ENCODE data around the gene NUDC. TPM values are rescaled to one million over a fixed set of nuclear protein-coding genes. Genes with fewer than 3 reads are reported as not detected.

NUDC gene
- total and polyA plus RNA-seq, 2 of the 13 experiments (the other 11 are each of a cell fraction or from before 2014, with no cell fraction given): 34.7 to 104 TPM

GRCh38 chr1:26907071-26907917 lies 14.2 kb upstream of the NUDC start (continued):
- TF ChIP-seq PRDM10 (CRISPR knock-in tag; IDR thresholded peaks at IDR 0.05; ENCODE audit: low read depth) (no peak), MAX (IDR thresholded peaks at IDR 0.05) (no peak), ZBTB26 (CRISPR knock-in tag; IDR thresholded peaks at IDR 0.05; ENCODE audit: borderline replicate concordance) (peak; percentile 77; the same call in 1 of the 2 replicates), HMG20A (CRISPR knock-in tag; IDR thresholded peaks at IDR 0.05; ENCODE audit: borderline replicate concordance) (no peak), ARID5B (CRISPR knock-in tag; IDR thresholded peaks at IDR 0.05) (peak; percentile 44; the same call in 1 of the 2 replicates), FOXA1 (IDR thresholded peaks at IDR 0.05) (no peak), FOXA1 (CRISPR knock-in tag; IDR thresholded peaks at IDR 0.05) (peak; percentile 64), HMGXB3 (CRISPR knock-in tag; IDR thresholded peaks at IDR 0.05; ENCODE audit: borderline replicate concordance) (peak; percentile 40; the same call in 1 of the 2 replicates), DNMT3B (CRISPR knock-in tag; conservative IDR thresholded peaks at IDR 0.05) (no peak), ESRRA (CRISPR knock-in tag; IDR thresholded peaks at IDR 0.05; ENCODE audit: low read depth) (no peak), JUND (CRISPR knock-in tag; IDR thresholded peaks at IDR 0.05) (peak; percentile 72; the same call in 1 of the 2 replicates), ZFY (CRISPR knock-in tag; IDR thresholded peaks at IDR 0.05) (no peak; the same call in 1 of the 2 replicates), CREB1 (IDR thresholded peaks at IDR 0.05) (0 out of 2 replicates have a peak, but pooled peaks have one; percentile 11), CREB1 (CRISPR knock-in tag; IDR thresholded peaks at IDR 0.05) (no peak), MXD3 (CRISPR knock-in tag; IDR thresholded peaks at IDR 0.05) (no peak)

Measured in HepG2 (cell line).